Skeletal muscle satellite cell (primary cell): ENCODE measurements around the gene APOBEC4.
A peak's percentile ranks its signal among the peaks of the same experiment; 100 is the strongest.

Experiments
- H3K27me3 ChIP-seq: 2 replicates; pipeline ENCODE4 v1.7.0; 2013; ENCODE audit warnings: low read length; ENCODE audit not compliant: control insufficient read depth, insufficient read depth
- H3K36me3 ChIP-seq: 2 replicates; pipeline ENCODE4 v1.7.0; 2013; ENCODE audit warnings: mild to moderate bottlenecking, control low read depth, low read length; ENCODE audit not compliant: insufficient read depth
- H3K4me1 ChIP-seq: 2 replicates; pipeline ENCODE4 v1.7.0; 2013; ENCODE audit warnings: low read length; ENCODE audit not compliant: control insufficient read depth, insufficient read depth
- H3K4me2 ChIP-seq: 2 replicates; pipeline ENCODE4 v1.7.0; 2013; ENCODE audit warnings: mild to moderate bottlenecking, low read length
- H3K4me3 ChIP-seq: 2 replicates; pipeline ENCODE4 v1.7.0; 2013; ENCODE audit warnings: low read length
- H3K9ac ChIP-seq: 2 replicates; pipeline ENCODE4 v1.7.0; 2013; ENCODE audit warnings: mild to moderate bottlenecking, low read depth, low read length, moderate library complexity
- H3K9me3 ChIP-seq: replicated peaks from 2 replicates; pipeline ENCODE4 v1.7.0; 2013; ENCODE audit warnings: mild to moderate bottlenecking, control low read depth, low read length

APOBEC4 gene

DNA sequence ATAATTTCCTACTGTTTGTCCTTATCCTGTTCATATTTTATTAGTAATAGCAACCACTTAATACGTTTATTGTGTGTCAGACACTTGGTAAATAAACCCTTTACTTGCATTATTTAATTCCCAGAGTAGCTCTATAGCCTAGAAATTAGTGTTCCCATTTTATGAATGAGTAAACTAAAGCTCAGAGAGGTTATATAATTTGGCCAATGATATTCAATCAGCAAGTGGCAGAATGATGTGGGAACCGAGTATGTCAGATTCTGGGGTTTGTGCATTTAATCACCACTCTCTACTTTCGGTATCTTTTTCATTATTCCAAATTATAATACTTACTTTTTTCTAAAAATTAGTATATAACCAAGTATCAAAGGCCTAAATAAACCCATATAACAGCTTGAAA lies 10.9 kb downstream of the APOBEC4 start:
- H3K9me3 ChIP-seq = no peaks in the 10 kb centered on the region
- no peaks in the 10 kb centered on the region for H3K4me1 ChIP-seq
- no peaks in the 10 kb centered on the region for H3K36me3 ChIP-seq
- no peak overlapping the region for H3K4me2 ChIP-seq
- H3K4me3 ChIP-seq = no peak overlapping the region
- H3K9ac ChIP-seq = no peak overlapping the region
- no peaks in the 10 kb centered on the region for H3K27me3 ChIP-seq

GRCh38 chr1:183640193-183640592 lies 12.9 kb downstream of the APOBEC4 start:
- Histone ChIP-seq H3K4me3 (no peak overlapping the region), H3K36me3 (no peaks in the 10 kb centered on the region), H3K9me3 (no peaks in the 10 kb centered on the region), H3K9ac (no peak overlapping the region), H3K4me1 (peaks cover 9% of the 10 kb centered on the region), H3K4me2 (no peak overlapping the region), H3K27me3 (no peaks in the 10 kb centered on the region)

GRCh38 chr1:183638649-183639387 lies 14.3 kb downstream of the APOBEC4 start:
- peaks cover 9% of the 10 kb centered on the region for H3K4me1 ChIP-seq
- no peak overlapping the region for H3K4me2 ChIP-seq
- H3K36me3 ChIP-seq = no peaks in the 10 kb centered on the region
- no peak overlapping the region for H3K9ac ChIP-seq
- no peaks in the 10 kb centered on the region for H3K9me3 ChIP-seq
- no peaks in the 10 kb centered on the region for H3K27me3 ChIP-seq
- H3K4me3 ChIP-seq = no peak overlapping the region

DNA sequence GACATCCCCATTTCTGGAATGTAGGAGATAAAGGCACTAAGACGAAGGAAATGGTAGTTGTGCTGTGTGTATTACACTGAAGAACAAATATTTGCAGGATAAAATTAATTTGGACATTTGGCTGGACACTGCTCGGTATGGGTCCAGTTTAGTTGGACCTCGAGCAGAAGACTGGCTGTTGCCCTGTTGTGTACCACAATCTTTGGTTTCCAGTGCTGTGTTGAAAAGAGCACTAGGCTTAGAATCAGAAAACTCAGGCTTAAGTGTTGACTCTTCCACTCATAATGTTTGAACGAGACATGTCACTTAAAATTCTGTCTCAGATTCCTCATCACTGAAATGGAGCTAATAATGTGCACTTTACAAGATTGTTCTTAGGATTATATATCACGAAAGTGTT lies 16.3 kb downstream of the APOBEC4 start:
- H3K36me3 ChIP-seq = peaks cover 3% of the 10 kb centered on the region
- H3K9ac ChIP-seq = no peak overlapping the region
- peak overlapping the region; percentile 92 for H3K4me2 ChIP-seq
- peaks cover 16% of the 10 kb centered on the region for H3K4me1 ChIP-seq
- peak overlapping the region; percentile 88 for H3K4me3 ChIP-seq
- no peaks in the 10 kb centered on the region for H3K9me3 ChIP-seq
- H3K27me3 ChIP-seq = no peaks in the 10 kb centered on the region

GRCh38 chr1:183636334-183636682 lies 16.8 kb downstream of the APOBEC4 start:
- no peaks in the 10 kb centered on the region for H3K9me3 ChIP-seq
- H3K4me3 ChIP-seq = peak overlapping the region; percentile 88
- H3K27me3 ChIP-seq = no peaks in the 10 kb centered on the region
- H3K4me1 ChIP-seq = peaks cover 19% of the 10 kb centered on the region
- peak overlapping the region; percentile 66 for H3K9ac ChIP-seq
- H3K4me2 ChIP-seq = peak overlapping the region; percentile 92
- peaks cover 6% of the 10 kb centered on the region for H3K36me3 ChIP-seq

- peak within 1 kb of the TSS; percentile 96 for H3K9ac ChIP-seq
- peaks cover 8% of the 10 kb centered on the region for H3K36me3 ChIP-seq
- H3K4me1 ChIP-seq = peaks cover 24% of the 10 kb centered on the region
- H3K4me3 ChIP-seq = peak within 1 kb of the TSS; percentile 88
- H3K27me3 ChIP-seq = no peaks in the 10 kb centered on the region
- no peaks in the 10 kb centered on the region for H3K9me3 ChIP-seq
- peak within 1 kb of the TSS; percentile 92 for H3K4me2 ChIP-seq
These were observed 17.3 kb downstream of the APOBEC4 start, which contains the start of gene ARPC5 for GRCh38 chr1:183635606-183636333. TSS of gene ARPC5 (minus strand) at chr1:183635783. CDS start at chr1:183635659, 124 bp downstream.

GRCh38 chr1:183635099-183635605 lies 18.0 kb downstream of the APOBEC4 start:
- H3K9ac ChIP-seq = peak overlapping the region; percentile 96
- no peaks in the 10 kb centered on the region for H3K9me3 ChIP-seq
- H3K27me3 ChIP-seq = no peaks in the 10 kb centered on the region
- peak overlapping the region; percentile 80 for H3K4me2 ChIP-seq
- peak overlapping the region; percentile 88 for H3K4me3 ChIP-seq
- peaks cover 30% of the 10 kb centered on the region for H3K4me1 ChIP-seq
- peaks cover 14% of the 10 kb centered on the region for H3K36me3 ChIP-seq

DNA sequence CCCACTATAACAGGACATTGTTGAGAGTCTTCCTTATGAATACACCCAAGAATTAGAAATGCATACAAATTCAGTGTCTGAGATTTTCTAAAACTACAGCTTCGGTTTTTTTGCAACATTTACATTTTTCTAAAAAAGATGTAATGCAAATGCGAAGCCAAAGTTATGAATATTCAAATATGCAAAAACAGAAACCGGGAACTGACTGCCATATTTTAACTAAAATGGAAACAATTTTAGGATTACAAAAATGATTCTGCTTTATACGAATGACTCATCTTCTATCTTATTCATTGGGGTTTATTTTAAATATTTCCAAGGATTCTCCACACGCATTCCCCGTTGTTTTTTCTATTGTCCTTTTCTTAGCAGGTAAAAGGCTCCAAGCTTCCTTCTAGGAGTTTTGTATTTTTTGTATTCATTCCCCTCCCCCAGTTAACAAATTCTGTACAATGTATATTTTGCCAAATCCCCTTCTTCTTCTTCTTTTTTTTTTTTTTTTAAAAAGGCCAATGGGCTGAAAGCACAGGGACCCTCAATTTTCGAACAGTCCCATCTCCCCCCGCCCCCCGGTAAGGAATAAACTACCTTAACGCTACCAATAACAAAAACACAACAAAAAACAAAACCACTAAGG lies 18.6 kb downstream of the APOBEC4 start:
- Histone ChIP-seq H3K27me3 (no peaks in the 10 kb centered on the region), H3K4me3 (peak overlapping the region; percentile 88), H3K4me1 (peaks cover 30% of the 10 kb centered on the region), H3K4me2 (peak overlapping the region; percentile 80), H3K9me3 (no peaks in the 10 kb centered on the region), H3K36me3 (peaks cover 20% of the 10 kb centered on the region), H3K9ac (peak overlapping the region; percentile 96)

GRCh38 chr1:183633676-183634343 lies 19.3 kb downstream of the APOBEC4 start:
- peaks cover 28% of the 10 kb centered on the region for H3K36me3 ChIP-seq

GRCh38 chr1:183632964-183633363 lies 20.2 kb downstream of the APOBEC4 start:
- Histone ChIP-seq H3K4me1 (peaks cover 34% of the 10 kb centered on the region), H3K36me3 (peaks cover 36% of the 10 kb centered on the region), H3K9me3 (no peaks in the 10 kb centered on the region), H3K4me3 (peak overlapping the region; percentile 88), H3K4me2 (peak overlapping the region; percentile 80), H3K27me3 (no peaks in the 10 kb centered on the region), H3K9ac (peak overlapping the region; percentile 96)

More at GRCh38 chr1:183633676-183634343, 19.3 kb downstream of the APOBEC4 start:
- Histone ChIP-seq H3K9me3 (no peaks in the 10 kb centered on the region), H3K4me2 (peak overlapping the region; percentile 80), H3K9ac (peak overlapping the region; percentile 96), H3K4me1 (peaks cover 30% of the 10 kb centered on the region), H3K27me3 (no peaks in the 10 kb centered on the region), H3K4me3 (peak overlapping the region; percentile 88)

GRCh38 chr1:183632114-183632513 lies 21.0 kb downstream of the APOBEC4 start:
- Histone ChIP-seq H3K4me2 (peak overlapping the region; percentile 80), H3K27me3 (no peaks in the 10 kb centered on the region), H3K4me3 (peak overlapping the region; percentile 88), H3K9ac (peak overlapping the region; percentile 96), H3K4me1 (peaks cover 36% of the 10 kb centered on the region), H3K9me3 (no peaks in the 10 kb centered on the region), H3K36me3 (peaks cover 42% of the 10 kb centered on the region)
